ENCODE measurements around the gene ARHGEF12.
"Not testable (repeated sequence)": the region's sequence is repeated elsewhere in the genome, so short reads cannot be mapped to it uniquely, and the experiment has no call there.

ARHGEF12 gene

DNA sequence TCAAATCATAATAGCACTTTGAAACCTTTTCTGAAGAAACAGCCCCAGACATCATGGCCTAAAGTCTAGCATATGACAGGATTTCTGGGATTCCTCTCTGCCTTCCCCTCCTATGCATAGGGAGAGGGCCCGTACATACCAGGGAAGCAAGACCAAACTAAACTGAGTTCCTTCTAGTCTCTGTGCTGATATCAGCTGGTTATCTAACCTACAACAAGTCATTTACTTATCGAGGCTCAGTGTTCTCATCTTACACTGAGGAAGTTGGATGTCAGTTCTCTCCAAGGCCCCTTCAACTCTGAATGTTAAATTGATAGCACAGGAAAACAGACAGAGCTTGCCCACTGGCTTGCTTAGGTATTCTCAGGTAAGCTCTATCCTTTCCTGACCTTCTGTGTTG is 158.4 kb downstream of the ARHGEF12 start:
- no peak for DNase-seq (ENCODE audit: low spot score)

- DNase-seq (ENCODE audit: low spot score), result no peak
Observed at GRCh38 chr11:120499088-120499487, 162.9 kb downstream of the ARHGEF12 start.

DNA sequence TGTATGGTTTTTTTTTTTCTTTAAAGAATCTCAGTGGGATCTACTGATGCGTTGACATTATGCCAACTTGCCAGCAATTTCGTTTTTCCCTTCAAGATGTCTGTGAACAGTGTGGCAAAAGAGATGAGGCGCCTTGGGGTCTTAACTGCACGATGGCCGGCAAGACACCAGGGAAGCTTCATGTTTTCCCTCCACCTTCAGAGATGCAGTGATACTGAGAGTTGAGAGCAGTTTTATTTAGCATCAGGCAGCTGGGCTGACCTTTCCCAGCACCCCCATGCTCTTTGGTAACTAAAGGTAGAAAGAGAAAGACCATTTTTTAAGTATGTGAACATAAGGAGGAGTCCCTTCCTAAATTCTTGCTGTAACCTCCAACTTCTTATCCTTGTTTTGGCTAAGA is 163.6 kb downstream of the ARHGEF12 start:
- DNase-seq (ENCODE audit: low spot score), result no peak

DNA sequence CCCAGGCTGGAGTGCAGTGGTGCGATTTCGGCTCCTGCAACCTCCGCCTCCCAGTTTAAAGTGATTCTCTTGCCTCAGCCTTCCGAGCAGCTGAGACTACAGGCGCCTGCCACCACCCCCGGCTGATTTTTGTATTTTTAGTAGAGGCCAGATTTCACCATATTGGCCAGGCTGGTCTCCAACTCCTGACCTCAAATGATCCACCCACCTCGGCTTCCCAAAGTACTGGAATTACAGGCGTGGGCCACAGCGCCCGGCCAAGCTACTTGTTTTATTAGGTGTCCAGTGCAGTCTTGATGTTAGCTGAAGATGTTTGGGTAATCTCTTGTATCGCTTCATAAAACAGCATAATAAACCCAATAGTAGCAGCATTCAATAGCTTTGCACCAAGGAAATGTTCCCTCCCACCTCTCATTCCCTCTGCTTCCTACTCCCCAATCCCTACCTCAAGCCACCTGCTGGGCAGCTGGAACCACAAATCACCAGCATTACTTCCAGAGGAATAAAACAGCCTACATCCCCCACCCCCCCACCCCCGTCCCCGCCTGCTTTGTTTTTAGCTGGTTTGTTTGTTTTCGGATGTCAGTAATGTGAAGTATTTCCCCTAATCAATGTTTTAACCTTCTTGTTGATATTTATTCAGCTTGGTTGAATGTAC is 164.3 kb downstream of the ARHGEF12 start:
- DNase-seq (ENCODE audit: low spot score), result no peak

DNA sequence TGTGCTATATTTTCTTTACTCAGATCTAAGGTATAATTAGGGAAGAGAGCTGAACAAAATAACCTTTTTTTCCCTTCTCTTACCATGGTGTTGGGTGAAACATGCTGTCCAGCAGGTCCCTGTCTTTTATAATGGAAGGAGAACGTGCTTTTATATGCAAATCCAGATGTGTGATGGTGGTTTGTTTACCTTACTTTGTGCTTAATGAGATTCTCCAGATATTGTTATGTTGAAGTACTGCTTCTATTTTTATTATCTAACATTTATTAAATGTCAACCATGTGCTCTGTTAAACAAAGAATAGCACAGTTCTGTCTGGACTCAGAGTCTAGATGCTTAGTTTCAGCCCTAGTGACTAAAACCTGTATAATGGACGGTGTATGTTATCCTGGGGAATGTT is 165.2 kb downstream of the ARHGEF12 start:
- no peak for DNase-seq (ENCODE audit: low spot score)

GRCh38 chr11:120501976-120502755 is 166.0 kb downstream of the ARHGEF12 start:
- no peak for DNase-seq (ENCODE audit: low spot score)

DNA sequence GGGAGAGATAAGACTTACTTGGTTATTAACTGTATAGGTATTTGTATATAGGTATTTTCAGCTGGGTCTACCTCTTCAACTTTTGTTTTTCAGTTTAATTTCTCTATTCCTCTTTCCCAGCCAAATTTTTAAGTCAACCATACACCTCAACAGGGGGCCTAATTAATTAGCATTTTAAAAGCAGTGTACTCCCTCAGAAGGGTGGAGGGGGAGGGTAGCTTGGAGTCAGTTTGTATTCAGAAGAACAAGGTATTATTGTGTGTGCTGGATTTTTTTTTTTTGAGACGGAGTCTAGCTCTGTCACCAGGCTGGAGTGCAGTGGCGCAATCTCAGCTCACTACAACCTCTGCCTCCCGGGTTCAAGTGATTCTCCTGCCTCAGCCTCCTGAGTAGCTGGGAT is 167.3 kb downstream of the ARHGEF12 start:
- not testable (repeated sequence) for DNase-seq (ENCODE audit: low spot score)

GRCh38 chr11:120505801-120506425 is 169.7 kb downstream of the ARHGEF12 start:
- no peak for DNase-seq (ENCODE audit: low spot score)

- no peak for DNase-seq (ENCODE audit: low spot score)
Observed at GRCh38 chr11:120509346-120510053, 173.3 kb downstream of the ARHGEF12 start.

DNA sequence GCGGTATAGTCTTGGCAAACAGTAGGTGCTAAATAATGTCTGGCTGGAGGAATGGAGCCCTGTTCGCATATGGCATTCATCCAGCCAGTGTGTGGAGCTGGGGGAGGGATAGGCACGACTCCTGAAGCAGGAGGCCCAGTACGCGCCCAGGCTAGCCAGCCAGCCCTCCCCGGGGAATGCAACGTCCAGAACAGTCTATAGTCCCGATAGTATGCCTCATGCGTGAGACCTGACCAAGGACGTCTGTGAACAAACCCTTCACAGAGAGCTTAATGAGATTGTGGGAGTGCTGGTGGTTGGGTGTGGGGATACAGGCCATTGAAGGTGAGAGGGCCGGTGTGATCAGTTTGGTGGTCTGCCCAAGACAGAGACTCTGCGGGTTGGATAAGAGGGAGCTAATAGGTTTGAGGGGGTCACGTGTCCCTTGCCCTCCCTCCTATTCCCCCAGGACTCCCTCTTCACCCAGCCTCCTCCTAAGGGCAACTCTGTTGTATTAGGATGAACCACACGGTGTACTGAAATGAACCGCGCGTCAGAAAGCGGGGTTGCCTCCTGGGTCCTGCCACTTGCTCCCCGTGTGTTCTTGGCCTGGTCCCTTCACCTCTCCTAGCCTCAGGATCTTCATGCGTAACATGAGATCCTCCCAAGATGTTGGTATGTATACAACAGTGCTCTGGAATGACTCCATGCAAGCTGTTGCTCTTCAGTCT is 174.3 kb downstream of the ARHGEF12 start:
- no peak for DNase-seq (ENCODE audit: low spot score)

- DNase-seq (ENCODE audit: low spot score), result peak; percentile 69
Observed at GRCh38 chr11:120511116-120511819, 175.1 kb downstream of the ARHGEF12 start, which contains the start of gene GRIK4. TSS of gene GRIK4 (plus strand) at chr11:120511748. CDS start at chr11:120660319, 148,571 bp downstream.

DNA sequence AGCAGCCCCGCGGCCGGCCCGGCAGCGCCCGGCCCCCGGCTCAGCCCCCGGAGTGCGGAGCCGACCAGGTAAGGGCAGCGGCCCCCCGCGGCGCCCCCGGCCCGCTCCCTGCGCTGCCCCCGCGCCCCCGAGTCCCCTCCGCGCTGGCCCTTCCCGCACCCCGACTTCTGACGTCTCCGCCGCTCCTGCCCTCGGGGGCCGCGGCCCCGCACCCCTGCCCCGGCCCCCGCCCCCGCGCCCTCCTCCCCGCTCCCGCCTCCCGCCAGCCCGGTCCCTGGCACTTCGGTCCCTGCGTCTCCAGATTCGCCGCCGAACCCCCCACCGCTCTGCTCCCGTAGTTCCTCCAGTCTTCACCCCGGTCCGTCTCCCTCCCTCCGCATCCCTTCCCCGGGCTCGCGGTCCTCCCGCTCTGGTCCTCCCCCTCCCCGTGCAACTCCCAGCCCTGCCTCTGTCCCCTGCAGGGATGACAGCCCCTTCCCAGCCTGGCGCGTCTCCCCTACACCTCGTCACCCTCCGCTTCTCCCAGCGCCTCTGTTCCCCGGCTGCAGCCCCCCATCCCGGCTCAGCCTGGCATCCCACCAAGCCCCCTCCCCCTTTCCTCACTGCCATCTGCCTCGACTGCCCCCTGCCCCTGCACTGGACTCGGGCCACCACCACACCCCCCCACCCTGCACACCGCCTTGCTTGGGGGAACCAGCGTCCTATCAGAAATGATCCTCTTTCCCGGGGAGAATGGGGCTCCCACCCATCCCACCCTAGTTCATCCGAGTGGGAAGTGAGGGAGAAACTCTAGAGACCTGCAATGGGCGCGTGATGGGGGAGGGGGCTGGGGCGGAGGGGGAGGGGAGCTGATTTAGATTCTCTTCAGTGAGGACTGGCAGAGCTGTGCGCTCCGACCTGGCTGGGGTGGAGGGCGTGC is 175.9 kb downstream of the ARHGEF12 start:
- no peak for DNase-seq (ENCODE audit: low spot score)

DNA sequence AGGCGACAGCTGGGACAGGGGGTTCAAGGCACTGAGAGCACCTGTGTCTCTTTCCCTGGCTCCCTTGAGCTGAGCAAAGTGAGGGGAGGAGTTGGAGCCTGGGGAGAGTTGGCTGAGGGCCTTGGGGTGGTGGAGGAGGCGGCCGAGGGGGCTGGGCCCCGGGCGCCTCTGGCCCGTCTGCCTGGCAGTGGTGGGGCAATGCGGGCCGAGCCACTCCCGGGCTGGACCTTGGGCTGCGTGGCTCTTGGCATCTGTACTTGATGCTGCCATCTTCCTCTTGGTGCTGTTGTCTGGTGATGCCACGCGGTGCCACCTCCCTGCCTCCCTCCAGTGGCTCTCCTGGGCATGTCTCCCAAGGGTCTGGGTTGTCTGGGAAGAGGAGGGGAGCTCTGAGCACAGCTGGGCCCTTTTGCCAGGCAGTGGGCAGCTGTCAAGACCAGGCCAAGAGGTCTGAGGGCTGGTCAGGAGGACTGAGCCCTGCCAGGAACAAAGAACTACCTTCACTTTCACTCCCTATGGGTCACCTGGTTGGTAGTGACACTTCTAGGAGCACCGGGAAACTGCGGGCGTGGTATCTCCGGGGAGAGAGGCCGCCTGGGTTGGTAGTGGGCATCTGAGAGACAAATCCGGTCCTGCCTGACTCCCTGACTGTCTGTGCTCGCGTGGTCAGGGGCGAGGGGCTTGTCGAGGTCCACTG is 176.7 kb downstream of the ARHGEF12 start:
- no peak for DNase-seq (ENCODE audit: low spot score)

- DNase-seq (ENCODE audit: low spot score), result no peak
Observed at GRCh38 chr11:120513436-120514315, 177.5 kb downstream of the ARHGEF12 start.

DNA sequence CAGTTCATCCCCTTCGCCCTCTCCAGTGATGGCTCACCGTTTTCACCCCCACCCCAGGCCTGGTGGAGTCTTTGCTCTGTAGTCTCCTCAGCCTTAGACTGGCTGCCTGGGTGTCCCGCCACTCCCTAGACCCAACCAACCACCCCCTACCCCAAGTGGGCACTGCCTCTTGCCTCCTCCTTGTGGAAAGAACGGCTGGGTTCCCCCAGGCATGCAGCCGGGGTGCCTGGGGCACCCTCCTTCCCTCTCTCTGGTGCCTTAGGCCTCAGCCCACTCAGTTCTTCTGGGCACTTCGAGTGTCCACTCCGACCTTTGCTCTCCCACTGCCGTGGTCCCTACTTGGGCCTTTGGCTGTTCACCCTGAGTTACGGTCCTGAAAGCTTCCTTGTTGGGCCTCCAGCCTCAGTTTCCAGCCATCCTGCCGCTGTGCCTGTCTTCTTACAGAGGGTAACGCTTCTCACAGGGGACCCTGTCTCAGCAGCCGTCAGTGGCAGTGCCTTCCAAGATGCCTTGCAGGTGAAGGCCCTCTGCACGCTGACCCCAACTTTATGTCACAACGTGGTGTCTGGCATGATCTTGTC is 178.4 kb downstream of the ARHGEF12 start:
- no peak for DNase-seq (ENCODE audit: low spot score)

DNA sequence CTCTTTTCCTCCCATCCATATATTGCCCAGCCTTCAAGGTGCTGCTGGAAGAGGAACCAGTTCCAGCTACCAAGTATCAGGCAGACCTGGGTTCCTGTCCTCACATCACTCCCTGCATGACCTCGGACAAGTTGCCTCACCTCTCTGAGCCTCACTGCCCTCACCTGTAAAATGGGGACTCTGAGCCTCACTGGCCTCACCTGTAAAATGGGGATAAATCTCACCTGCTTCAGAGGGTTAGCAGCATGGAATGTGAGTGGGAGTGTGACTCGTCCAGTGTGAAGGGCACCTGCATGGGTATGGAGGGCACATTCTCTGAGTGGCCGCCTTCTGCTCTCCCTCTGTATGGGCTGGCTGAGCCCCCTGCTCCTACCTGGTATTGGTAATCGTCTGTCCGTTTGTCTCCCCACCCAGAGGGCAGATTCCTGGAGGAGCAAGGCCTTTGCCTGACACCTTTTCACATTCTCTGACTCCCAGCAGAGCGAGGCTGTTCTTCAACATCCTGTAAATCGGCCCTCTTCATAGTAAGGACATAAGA is 179.0 kb downstream of the ARHGEF12 start:
- DNase-seq (ENCODE audit: low spot score), result no peak
